HEK293T (cell line): ENCODE measurements around the gene CDC45.

Experiments used
- ARNT ChIP-seq: fragments of 450-650 bp; IDR thresholded peaks from 2 replicates; pipeline ENCODE4 v1.6.1; 2017; ENCODE audit warnings: mild to moderate bottlenecking
- ELF4 ChIP-seq: fragments of 450-650 bp; IDR thresholded peaks from 2 replicates; pipeline ENCODE4 v1.6.1; 2017; ENCODE audit warnings: antibody characterized with exemption
- FOXK2 ChIP-seq: fragments of 450-650 bp; IDR thresholded peaks from 2 replicates; pipeline ENCODE4 v1.6.1; 2016; ENCODE audit warnings: mild to moderate bottlenecking
- FOXM1 ChIP-seq: fragments of 450-650 bp; IDR thresholded peaks from 2 replicates; pipeline ENCODE4 v1.6.1; 2017; ENCODE audit warnings: mild to moderate bottlenecking, borderline replicate concordance
- HDGF ChIP-seq: fragments of 450-650 bp; IDR thresholded peaks from 2 replicates; pipeline ENCODE4 v1.6.1; 2017; ENCODE audit warnings: antibody characterized with exemption, borderline replicate concordance
- NFRKB ChIP-seq: fragments of 450-650 bp; IDR thresholded peaks from 2 replicates; pipeline ENCODE4 v1.6.1; 2016; ENCODE audit warnings: mild to moderate bottlenecking, moderate library complexity
- SP1 ChIP-seq: fragments of 450-650 bp; IDR thresholded peaks from 2 replicates; pipeline ENCODE4 v1.6.1; 2017
- SUZ12 ChIP-seq: fragments of 450-650 bp; IDR thresholded peaks from 2 replicates; pipeline ENCODE4 v1.6.1; 2016; ENCODE audit warnings: mild to moderate bottlenecking
- TARDBP ChIP-seq: fragments of 450-650 bp; IDR thresholded peaks from 2 replicates; pipeline ENCODE4 v1.6.1; 2016

DNA sequence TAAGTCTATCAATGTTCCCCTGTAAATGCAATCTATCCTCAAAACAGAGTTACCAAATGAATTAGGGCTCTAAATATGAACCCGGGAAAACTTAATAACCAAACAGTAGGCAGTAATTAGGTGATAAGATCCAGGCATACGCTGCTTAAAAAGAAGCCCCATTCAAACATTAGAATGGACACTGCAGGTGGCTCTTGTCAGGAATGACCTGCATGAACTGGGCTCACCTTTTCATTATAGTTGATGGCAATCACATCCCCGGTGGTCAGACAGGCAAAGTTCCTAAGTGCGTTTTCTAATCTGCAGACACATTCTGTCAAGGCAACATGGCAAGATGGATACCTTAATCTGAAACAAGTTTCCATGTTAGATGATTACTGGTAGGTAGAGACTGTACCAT, 14.7 kb upstream of the CDC45 start:
- no peak for TF ChIP-seq TARDBP
- no peak for TF ChIP-seq ARNT
- TF ChIP-seq NFRKB, result no peak
- TF ChIP-seq SUZ12, result no peak
- TF ChIP-seq FOXK2, result no peak
- TF ChIP-seq HDGF, result no peak
- no peak for TF ChIP-seq ELF4
- no peak for TF ChIP-seq FOXM1
- no peak for TF ChIP-seq SP1
